Calu3 (cell line): ENCODE results near the gene ANKRD13D. TPM values are rescaled to one million over a fixed set of nuclear protein-coding genes. Genes with fewer than 3 reads are reported as not detected.

Source experiments
- BruUV-seq: library from RNA; stranded (reverse); fragments of 400-500 nt; replicated peaks from 2 replicates; lab custom pipeline; 2021; lab: Mats Ljungman, UMichigan
- CTCF ChIA-PET: fragments of 300-600 bp; sonication (Branson Sonifier 250); formaldehyde crosslinking; loops from one replicate; lab custom pipeline; 2022; ENCODE audit warnings: antibody characterized with exemption; lab: Charles Lee
- DNase-seq: peaks from one replicate; pipeline ENCODE4 v3.0.0; 2022
- H3K27ac Mint-ChIP-seq: one replicate; pipeline ENCODE4 v1.8.0; 2022; ENCODE audit warnings: mixed read lengths; ENCODE audit not compliant: unreplicated experiment
- H3K27me3 Mint-ChIP-seq: one replicate; pipeline ENCODE4 v1.8.0; 2022; ENCODE audit warnings: mixed read lengths; ENCODE audit not compliant: unreplicated experiment
- H3K36me3 Mint-ChIP-seq: one replicate; pipeline ENCODE4 v1.8.0; 2022; ENCODE audit warnings: mild to moderate bottlenecking, moderate library complexity, mixed read lengths; ENCODE audit not compliant: insufficient read depth, unreplicated experiment
- H3K4me1 Mint-ChIP-seq: one replicate; pipeline ENCODE4 v1.8.0; 2022; ENCODE audit warnings: mild to moderate bottlenecking, low read depth, mixed read lengths; ENCODE audit not compliant: unreplicated experiment
- H3K4me3 Mint-ChIP-seq: one replicate; pipeline ENCODE4 v1.8.0; 2022; ENCODE audit warnings: mild to moderate bottlenecking, low read depth, moderate library complexity, mixed read lengths; ENCODE audit not compliant: unreplicated experiment
- H3K9me3 Mint-ChIP-seq: one replicate; pipeline ENCODE4 v1.8.0; 2022; ENCODE audit warnings: low read depth, mixed read lengths; ENCODE audit not compliant: unreplicated experiment
- intact Hi-C: fragments of 100-400 bp; cut with micrococcal nuclease; formaldehyde crosslinking; loops from one replicate; pipeline ENCODE4 v1.10.0; 2022; ENCODE audit not compliant: unreplicated experiment
- total RNA-seq: library from RNA; stranded (reverse); gene quantifications from 2 replicates; pipeline ENCODE4 v1.2.3, GENCODE V29; 2022
- TF ChIP-seq, protein P1 (sequence below): fragments of 200-600 bp; IDR thresholded peaks from one replicate; pipeline ENCODE4 v1.8.0; 2022; ENCODE audit warnings: antibody characterized with exemption; ENCODE audit not compliant: unreplicated experiment

Gene ANKRD13D
- total RNA-seq, 1 experiment from 2014 or later, result 50.8 TPM

DNA sequence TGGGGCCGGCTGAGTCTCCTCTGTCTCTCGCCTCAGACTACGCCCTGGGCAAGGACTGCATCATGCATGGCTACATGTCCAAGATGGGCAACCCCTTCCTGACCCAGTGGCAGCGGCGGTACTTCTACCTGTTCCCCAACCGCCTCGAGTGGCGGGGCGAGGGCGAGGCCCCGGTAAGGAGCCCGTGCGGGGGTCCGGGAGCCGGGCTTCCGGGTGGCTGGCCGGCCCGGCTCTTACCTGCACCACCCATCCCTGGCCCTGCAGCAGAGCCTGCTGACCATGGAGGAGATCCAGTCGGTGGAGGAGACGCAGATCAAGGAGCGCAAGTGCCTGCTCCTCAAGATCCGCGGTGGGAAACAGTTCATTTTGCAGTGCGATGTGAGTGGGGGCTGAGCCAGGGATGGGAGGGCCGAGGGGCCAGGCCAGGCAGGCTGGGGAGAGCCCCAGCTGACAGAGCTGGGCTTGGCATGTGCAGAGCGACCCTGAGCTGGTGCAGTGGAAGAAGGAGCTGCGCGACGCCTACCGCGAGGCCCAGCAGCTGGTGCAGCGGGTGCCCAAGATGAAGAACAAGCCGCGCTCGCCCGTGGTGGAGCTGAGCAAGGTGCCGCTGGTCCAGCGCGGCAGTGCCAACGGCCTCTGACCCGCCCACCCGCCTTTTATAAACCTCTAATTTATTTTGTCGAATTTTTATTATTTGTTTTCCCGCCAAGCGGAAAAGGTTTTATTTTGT, 4.1 kb upstream of the ANKRD13D start:
- no peaks in the 10 kb centered on the region for H3K9me3 Mint-ChIP-seq
- TF ChIP-seq, protein P1, sequence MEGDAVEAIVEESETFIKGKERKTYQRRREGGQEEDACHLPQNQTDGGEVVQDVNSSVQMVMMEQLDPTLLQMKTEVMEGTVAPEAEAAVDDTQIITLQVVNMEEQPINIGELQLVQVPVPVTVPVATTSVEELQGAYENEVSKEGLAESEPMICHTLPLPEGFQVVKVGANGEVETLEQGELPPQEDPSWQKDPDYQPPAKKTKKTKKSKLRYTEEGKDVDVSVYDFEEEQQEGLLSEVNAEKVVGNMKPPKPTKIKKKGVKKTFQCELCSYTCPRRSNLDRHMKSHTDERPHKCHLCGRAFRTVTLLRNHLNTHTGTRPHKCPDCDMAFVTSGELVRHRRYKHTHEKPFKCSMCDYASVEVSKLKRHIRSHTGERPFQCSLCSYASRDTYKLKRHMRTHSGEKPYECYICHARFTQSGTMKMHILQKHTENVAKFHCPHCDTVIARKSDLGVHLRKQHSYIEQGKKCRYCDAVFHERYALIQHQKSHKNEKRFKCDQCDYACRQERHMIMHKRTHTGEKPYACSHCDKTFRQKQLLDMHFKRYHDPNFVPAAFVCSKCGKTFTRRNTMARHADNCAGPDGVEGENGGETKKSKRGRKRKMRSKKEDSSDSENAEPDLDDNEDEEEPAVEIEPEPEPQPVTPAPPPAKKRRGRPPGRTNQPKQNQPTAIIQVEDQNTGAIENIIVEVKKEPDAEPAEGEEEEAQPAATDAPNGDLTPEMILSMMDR, result no peak
- no TSS peak for BruUV-seq
- no peaks in the 10 kb centered on the region for H3K27me3 Mint-ChIP-seq
- H3K4me1 Mint-ChIP-seq, result peaks cover 15% of the 10 kb centered on the region
- no peak for DNase-seq
- CTCF ChIA-PET, result no interaction called here
- H3K4me3 Mint-ChIP-seq, result no peak overlapping the region
- H3K27ac Mint-ChIP-seq, result no peak overlapping the region
- H3K36me3 Mint-ChIP-seq, result peaks cover 73% of the 10 kb centered on the region
- intact Hi-C loops, result no loop called here

DNA sequence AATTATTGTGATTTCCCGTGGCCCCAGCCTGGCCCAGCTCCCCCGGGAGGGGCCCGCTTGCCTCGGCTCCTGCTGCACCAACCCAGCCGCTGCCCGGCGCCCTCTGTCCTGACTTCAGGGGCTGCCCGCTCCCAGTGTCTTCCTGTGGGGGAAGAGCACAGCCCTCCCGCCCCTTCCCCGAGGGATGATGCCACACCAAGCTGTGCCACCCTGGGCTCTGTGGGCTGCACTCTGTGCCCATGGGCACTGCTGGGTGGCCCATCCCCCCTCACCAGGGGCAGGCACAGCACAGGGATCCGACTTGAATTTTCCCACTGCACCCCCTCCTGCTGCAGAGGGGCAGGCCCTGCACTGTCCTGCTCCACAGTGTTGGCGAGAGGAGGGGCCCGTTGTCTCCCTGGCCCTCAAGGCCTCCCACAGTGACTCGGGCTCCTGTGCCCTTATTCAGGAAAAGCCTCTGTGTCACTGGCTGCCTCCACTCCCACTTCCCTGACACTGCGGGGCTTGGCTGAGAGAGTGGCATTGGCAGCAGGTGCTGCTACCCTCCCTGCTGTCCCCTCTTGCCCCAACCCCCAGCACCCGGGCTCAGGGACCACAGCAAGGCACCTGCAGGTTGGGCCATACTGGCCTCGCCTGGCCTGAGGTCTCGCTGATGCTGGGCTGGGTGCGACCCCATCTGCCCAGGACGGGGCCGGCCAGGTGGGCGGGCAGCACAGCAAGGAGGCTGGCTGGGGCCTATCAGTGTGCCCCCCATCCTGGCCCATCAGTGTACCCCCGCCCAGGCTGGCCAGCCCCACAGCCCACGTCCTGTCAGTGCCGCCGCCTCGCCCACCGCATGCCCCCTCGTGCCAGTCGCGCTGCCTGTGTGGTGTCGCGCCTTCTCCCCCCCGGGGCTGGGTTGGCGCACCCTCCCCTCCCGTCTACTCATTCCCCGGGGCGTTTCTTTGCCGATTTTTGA, 3.3 kb upstream of the ANKRD13D start:
- no TSS peak for BruUV-seq
- Mint-ChIP-seq H3K4me1 (peaks cover 15% of the 10 kb centered on the region), H3K9me3 (no peaks in the 10 kb centered on the region), H3K36me3 (peaks cover 67% of the 10 kb centered on the region), H3K4me3 (no peak overlapping the region), H3K27me3 (no peaks in the 10 kb centered on the region), H3K27ac (no peak overlapping the region)
- DNase-seq, result no peak
- TF ChIP-seq, protein P1, result no peak
- intact Hi-C loops, result no loop called here
- CTCF ChIA-PET, result no interaction called here

DNA sequence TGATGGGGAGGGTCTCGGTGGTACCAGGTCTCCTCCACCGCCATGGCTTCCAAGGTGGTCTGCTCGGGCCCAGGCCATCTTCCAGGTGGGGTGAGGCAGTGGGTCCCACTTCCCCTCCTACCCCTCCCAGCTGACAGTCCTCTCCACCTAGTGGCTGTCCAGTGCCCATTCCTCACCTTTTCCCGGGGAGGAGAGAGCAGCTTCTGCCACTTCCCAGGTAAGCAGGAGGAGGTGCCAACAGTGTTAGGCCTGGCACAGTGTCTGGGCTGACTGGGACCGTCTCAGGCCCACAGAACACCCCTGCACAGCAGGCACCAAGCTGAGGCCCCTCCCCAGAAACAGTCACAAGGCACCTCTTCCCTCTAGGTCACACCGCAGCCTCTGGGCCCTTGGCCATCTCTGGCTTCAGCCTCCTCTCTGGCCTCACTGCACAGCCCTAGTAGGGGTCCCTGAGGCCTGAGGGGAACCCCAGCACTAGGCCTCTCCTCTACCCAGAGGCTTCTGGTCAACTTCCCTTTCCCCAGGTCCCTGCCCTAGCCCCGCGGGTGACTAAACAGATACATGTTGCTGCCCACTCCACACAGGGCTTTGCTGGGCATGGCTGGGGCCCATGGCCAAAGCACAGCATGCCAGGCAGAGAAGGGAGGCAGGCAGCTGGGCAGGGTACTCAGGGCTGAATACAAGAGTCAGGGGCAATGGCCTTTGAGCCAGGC, 2.3 kb upstream of the ANKRD13D start:
- Mint-ChIP-seq H3K36me3 (peaks cover 73% of the 10 kb centered on the region), H3K9me3 (no peaks in the 10 kb centered on the region), H3K4me1 (peaks cover 15% of the 10 kb centered on the region), H3K27me3 (no peaks in the 10 kb centered on the region), H3K4me3 (peak overlapping the region; percentile 81), H3K27ac (peak overlapping the region; percentile 92)
- intact Hi-C loops, result no loop called here
- no peak for DNase-seq
- no TSS peak for BruUV-seq
- TF ChIP-seq, protein P1, result no peak
- CTCF ChIA-PET, result no interaction called here
